GM19438 (cell line): ENCODE data around the gene TRAFD1.

ENCODE experiments used
- ATAC-seq: cut with Tn5 transposase; IDR thresholded peaks from one replicate; pipeline ENCODE4 v1.9.1; 2021; ENCODE audit warnings: low read depth; ENCODE audit not compliant: unreplicated experiment

The TRAFD1 gene

DNA sequence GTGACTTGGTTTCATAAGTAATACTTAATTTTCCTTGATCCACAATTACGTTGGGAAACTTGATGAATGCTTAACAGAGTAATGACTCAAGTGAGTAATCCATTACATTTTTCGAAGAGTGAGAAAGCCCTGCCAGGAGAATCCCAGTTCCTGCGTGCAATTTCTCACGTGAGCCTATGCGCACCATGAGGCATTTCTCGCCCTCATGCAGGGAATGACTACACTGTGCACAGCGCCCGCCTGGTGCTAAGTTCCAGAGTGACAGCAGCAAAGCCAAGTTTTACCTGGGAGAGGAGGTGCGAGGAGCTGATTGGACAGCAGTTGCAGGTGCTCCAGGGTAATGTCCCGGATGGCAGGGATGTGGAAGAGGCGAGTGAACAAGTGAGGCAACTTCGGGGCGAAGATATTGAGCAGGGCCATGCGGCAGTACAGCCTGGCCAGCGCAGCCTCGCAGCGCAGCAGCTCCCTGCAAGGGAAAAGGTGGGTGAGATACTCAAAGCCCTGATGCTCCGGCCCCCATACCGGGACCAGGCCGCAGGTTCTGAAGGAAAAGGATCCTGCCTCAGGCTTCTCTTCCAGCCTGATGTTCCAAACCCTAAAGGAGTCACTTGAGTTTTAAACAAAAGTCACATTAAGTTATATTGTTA is 69.4 kb downstream of the TRAFD1 start:
- ATAC-seq = no peak

DNA sequence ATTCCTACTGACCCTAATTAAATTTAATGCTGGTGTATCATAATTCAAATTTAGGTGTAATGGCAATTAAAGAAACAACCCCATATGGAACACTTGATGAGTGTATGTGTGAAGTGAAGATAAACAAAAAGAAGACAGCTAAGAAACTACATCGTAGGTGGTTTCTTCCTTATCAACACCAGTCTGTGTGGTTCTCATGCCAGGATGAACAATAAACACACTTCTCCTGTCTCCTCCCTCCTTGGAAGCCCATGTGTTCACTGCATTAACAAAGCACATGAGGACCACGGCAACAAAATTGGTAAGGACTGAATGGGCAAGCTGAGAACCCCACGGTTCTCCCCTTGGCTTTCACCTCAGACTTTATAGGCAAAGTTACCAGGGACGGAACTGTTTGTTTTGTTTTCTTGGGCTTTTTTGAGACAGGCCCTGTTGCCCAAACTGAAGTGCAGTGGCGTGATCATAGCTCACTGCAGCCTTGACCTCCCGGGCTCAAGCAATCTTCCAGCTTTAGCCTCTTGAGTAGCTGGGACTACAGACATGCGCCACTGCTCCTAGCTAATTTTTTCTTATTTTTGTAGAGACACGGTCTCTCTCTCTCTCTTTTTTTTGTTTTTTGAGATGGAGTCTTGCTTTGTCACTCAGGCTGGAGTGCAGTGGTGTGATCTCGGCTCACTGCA is 71.0 kb downstream of the TRAFD1 start:
- no peak for ATAC-seq

DNA sequence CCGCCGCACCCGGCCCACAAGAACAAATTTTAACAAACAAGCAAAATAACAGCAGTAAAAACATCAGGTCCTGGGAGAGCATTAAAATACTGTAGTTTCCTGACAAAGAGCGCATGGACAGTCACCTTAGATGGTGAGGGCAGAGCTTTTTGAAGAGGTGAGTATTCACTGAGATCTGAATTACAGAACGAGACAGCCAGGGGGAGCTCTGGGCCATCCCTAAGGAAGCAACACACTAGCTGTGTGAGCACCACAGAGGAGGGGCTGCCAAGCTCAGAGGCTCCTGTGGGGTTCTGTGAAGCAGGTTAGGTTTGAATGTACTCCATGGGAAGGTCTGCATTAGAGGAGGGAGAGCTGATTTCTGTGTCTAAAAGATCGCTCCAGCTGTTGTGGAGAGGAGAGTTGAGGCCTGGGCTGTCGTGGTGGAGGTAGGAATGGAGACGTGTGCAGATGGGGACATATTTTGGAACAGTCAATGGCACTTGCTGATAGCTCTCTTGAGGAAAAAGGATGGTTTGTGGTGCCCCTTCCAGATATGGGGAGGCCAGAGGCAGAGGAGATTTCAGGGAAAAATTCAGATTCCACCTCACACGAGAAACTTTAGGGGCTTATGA is 72.9 kb downstream of the TRAFD1 start:
- no peak for ATAC-seq

DNA sequence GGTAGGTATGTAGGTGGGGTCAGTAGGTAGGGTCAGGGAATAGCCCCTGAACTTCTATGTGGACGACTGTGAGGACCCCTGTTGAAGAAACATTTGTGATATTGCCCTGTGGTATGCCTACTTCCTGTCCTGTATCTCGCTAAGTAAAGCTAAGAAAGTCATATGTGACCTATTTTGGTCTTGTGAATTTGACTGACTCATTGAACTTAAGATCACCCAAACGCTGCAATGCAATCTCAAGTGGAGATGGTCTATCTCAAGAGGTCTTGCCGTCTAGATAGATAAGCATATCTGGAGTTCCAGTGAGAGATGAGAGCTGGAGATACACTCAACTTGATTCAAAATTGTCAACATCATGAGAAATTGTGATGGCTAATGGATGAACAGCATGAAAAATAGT is 73.8 kb downstream of the TRAFD1 start:
- no peak for ATAC-seq
